Bone marrow (tissue), 2 donors: ENCODE data around the gene PATJ.
"Not testable (repeated sequence)": the region's sequence is repeated elsewhere in the genome, so short reads cannot be mapped to it uniquely, and the experiment has no call there.

Source experiments
- DNase-seq, 2 donors: peaks; one replicate each; lab custom pipeline; 2025; lab: John Stamatoyannopoulos, UW

Gene PATJ

DNA sequence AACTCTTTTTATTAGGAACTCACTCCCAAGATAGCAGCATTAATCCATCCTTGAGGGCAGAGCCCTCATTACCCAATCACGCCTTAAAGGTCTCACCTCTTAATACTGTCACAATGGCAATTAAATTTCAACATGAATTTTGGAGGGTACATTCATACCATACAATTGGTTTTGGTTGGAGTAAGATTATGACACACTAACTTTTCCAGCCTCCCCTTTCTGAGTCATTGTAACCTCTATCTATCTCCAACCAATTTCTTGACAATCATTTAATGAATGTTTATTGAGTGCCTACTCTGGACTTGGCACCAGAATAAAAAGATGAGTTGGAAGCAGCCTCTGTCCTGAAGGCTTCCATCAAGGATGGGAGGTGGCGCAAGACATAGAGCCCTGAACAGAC, 358.2 kb downstream of the PATJ start:
- no peak for DNase-seq

DNA sequence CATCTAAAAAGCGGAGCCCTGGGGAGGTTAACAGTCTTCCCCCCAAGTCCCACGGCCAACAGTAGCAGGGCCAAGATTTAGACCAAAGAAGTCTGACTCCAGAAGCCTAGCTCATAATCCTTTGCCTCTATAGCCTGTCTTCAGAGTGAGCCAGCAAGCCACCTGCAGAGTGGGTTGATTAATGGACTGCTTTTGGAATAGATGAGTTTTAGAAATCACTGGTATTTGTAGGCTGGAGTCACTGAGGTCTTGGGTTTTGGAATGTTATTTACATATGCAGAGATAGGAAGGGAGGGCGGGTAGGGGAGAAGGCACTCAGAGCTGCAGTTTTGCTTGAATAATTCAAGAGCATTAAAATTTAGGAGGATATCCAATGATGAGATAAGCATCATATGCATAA, 361.6 kb downstream of the PATJ start:
- no peak for DNase-seq

DNA sequence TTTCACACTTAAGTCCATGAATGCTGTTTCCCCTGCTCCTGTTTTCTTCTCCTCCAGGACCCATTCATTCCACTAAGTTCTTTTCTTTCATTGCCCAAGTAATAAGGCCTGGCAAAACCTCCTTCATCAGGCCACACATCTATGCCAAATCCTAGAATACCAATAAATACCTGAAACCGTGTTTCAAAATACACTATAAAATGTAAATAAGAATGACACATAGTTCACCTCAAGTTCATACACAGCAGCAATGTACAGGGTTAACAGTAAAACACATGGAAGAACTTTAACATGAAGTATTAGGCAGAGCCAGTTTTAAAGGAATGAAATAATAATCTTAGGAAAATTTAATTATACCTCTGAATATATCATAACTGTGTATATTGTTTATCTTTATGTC, 365.6 kb downstream of the PATJ start:
- no peak for DNase-seq

DNA sequence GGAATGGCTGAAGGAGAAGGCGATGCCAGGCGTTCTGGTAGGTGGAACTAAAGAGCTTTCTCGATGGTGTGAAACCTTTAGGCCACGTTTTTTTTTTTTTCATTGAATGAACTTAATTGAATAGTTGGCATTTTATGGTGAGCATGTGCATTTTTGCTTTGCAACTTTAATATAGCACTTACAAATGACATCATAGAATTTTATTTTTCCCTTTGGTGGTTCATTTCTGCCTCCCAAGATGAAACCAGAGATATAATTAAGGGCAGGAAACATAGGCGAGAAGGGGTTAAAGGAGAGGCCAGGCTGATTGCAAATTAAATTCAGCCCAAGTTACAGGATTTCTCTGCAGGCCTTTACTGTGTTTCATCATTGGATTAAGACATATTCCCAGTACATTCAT, 366.8 kb downstream of the PATJ start:
- DNase-seq = no peak

DNA sequence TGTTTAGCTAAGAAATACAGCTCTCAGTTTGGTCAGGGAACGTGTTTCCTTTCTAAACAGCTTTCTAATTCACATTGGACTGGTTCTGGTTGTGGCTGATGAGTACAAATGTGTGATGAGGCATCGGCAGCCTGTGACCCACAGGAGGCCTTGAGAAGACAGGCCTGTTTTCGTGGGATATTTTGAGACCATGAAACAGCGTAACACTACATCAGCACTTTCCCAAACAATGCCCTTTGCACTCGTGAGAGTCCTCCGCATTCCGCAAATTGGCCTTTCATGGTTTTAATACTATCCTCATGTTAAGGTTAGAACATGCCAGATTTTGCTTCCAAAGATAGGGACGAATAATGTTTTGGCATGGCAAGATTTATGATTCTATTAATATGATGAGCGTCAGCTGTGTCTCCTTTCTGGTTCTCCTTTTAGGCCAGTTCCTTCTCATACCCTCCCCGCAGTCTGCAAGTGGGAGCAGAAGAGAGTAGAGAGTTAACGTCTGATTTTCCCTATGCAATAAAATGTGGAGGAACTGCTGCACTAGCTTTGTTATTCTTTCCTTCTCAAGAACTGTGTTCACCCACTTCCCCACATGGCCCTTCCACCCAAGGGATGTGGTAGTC, 368.0 kb downstream of the PATJ start:
- DNase-seq = no peak

DNA sequence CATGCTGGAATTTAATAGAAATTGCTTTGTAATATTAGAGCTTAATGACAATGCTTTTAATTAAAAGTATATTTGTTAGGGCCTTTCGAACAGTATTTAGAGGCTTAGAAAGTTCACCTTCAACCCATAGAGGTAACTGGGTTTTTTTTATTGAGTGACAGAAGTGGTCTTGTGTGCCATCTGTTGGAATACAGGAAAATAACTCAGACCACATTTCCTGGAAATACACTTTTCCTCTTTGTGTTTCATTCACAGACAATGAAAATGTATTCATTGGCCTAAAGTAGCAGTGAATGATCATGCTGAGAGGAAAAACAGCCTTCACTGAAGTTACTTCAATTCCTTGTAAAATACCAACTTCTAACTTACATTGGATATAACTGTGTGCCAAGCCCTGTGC, 368.8 kb downstream of the PATJ start:
- DNase-seq = no peak

DNA sequence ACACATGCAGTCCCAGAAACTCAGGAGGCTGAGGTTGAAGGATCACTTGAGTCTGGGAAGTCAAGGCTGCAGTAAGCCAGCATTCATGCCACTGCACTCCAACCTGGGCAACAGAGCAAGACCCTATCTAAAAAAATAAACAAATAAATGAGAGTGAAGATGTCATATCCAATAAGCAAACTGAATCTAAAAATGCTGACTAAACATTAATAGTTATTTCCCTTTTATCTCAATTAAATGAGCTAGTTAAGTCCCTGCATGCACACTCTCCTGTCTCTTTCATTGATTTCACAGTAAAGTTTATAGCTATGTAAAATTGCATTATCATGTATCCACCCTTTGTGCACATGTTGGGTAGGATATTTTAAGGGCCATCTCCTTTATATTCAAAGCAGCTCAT, 371.2 kb downstream of the PATJ start:
- no peak for DNase-seq

DNA sequence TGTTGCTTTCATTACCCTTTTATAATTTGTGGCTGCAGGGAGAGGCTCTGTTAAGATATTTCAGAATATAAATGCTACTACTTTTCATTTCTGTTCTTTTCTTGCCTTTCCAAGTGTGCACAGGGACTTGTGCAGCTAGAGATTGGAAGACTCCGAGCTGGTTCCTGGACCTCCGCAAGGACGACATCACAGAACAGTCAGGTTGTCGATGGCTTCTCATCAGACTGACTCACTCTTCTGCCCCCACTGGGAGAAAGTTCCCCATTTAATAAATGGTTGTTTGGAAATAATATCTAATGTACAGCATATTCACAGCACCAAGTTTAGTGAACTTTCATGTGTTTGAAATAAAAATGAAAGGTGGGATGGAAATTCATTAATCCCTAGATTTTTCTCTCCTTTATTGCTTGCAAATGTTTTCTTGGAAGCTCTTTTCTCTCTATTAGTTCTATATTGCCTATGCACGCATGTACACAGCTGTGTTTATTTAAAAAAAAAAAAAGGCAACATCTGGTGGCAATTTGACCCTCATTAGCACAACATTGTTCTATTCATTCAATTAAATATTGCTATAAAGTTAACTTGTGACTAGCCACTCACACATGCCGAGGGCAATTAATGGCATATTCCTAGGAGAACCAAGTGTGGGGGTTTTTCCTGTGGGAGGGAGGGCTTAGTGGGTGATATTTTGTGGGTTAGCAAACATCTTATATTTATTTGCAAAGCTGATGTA, 374.9 kb downstream of the PATJ start:
- DNase-seq = no peak

DNA sequence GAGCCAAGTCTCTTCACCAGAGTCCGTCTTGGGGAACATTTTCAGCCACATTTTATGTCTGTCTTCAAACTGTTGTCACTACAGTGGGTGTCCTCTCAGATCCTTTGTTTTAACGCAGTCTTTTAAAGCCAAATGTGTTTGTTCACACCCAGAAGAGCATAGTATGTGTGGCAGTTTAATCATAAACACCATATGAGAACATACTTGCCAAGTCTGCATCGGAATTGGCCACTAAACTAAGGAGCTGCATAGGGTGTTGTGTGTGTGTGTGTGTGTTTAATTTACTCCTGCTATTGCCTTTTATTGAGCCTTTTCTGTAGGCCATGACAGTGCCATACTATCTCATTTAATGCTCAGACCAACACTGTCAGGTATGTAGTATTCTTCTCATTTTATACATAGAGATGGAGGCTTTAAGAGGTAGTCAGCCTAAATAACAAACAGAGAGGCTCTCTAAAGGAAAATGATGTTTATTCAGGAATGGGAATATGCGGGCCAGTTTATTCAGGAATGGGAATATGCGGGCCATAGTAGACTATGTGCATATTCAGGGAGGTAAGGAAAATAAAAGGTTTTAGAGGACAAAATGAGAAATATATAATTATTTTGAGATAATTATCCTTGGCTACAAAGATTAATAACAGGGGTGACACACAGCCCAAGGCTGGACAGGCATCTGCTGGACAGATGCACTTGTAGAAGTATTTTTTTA, 384.5 kb downstream of the PATJ start:
- DNase-seq = no peak

DNA sequence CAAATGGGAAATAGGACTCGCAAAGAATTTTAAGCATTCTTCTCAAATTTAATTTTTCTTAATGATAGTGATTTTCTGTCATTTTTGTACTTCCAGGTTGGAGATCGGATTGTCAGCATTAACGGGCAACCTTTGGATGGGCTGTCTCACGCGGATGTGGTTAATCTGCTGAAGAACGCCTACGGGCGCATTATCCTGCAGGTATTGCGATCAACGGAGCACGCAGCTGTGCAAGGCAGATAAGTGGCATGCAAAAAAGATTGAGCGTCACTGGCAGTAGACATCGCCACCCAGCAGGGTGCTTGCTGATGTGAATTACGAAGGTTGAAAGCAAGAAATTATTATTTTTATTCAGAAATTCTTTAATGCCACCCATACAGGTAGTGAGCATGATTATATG, 386.5 kb downstream of the PATJ start:
- DNase-seq = no peak

DNA sequence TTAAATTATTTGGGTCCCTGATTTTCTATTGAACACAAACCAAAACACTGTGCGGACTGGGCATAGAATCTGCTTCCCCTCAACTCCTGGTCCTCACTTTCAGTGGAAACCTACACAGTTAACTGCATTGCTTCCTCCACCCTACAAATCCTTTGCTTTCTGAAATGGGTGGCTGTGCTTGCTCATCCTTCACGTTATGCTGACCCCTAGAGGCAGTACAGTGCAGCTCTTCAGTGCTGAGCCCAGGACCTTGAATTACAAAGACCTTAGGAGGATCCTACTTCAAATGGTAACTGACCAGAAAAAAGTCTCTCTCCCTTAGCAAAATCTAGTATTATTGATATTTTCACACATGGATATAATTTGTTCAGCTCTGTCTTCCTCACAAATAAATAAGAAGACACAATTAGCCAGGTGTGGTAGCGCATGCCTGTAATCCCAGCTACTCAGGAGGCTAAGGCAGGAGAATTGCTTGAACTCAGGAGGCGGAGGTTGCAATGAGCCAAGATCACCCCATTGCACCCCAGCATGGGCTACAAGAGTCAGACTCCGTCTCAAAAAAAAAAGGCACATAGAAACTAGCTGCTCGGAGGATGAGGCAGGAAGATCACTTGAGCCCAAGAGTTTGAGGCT, 388.9 kb downstream of the PATJ start:
- DNase-seq = peak in 1 of 2 donors; percentile 15

DNA sequence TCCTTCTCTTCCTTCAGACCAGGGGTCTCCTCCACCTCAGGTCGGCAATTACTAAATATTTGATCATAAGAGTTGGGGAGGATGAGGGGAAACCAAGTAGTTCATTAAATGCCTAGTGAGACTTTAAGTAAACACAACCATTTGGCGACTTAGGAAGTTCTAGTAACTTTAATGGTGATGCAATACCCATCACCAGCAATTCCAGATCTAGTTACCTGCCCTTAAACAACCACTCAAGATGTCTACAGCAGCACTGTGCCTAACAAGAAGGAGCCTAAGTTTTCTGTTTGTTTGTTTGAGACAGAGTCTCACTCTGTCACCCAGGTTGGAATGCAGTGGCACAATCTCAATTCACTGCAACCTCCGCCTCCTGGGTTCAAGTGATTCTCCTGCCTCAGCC, 395.7 kb downstream of the PATJ start:
- no peak for DNase-seq

DNA sequence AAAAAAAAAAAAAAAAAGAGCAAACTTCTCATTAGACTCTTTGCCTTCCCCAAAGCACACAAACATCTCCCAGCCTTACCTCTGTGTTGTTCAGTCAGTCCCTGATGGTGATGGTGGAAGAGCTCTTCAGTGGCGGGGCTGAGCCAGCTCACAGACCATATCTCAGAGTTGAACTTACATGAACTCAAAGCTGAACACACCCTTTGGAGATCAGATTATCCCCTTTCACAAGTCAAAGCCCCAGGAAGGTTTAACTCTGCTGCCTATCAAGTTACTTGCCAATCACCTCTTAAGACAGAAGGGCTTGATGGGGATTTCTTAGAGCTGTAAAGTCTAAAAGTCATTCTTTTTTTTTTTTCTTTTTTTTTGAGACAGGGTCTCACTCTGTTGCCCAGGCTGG, 397.1 kb downstream of the PATJ start:
- no peak for DNase-seq

DNA sequence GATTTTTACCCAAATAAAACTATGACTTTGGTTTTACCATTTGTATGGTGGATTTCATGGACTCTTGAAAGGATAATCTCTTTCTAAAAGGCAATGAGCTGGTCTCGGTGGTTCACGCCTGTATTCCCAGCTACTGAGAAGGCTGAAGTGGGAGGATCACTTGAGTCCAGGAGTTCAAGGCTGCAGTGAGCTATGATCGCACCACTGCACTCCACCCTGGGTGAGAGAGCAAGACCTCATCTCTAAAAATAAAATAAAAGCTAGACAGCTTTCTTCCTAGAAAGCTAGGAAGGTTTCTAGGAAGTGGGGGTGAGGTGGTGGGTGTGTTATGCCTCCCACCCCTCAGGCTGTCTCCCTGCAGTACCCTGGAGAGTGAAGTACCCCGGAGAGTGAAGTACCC, 398.4 kb downstream of the PATJ start:
- DNase-seq = no peak

DNA sequence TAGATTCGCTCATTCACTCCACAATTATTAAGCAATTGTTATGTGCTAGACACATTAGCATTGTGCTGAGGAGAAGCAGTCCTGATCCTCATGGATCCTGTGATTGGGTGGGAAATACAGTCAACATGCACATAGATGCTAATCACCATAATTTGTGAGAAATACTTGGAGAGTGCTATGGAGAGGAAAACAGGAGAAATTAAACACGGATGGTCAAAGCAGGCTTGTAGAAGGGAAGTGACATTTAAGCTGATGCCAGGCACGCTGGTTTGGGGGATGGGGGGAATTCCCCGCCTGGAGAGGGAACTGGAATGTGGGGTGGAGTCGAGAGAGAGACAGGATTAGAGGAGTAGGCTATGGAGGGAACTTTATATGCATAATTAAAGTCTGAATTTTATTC, 400.2 kb downstream of the PATJ start:
- no peak for DNase-seq

DNA sequence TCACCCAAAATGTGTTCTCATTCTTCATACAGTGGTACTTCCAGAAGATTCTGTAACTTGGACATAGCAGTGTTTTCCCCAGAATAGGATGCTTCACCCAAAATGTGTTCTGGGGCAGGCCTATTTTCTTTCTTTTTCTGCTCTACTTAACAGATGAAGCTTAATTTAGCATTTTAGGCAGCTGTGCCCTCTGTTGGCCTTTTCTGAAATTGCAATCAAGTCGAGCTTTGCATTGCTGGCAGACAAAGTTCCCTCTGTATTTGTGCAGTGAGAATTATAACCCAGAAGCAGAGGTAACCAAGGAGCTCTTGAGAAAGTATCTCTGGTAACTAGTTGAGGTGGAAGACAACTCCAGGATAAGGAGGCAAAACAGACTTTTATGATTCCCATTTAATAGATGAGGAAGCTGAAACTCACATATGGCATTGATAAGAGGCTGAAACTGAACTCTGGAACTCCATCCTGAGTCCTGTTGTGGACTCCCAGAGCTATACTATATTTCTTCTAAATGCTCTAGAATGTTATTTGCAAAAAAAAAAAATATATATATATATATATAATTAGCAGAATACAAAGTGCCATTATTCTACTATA, 402.1 kb downstream of the PATJ start:
- no peak for DNase-seq

DNA sequence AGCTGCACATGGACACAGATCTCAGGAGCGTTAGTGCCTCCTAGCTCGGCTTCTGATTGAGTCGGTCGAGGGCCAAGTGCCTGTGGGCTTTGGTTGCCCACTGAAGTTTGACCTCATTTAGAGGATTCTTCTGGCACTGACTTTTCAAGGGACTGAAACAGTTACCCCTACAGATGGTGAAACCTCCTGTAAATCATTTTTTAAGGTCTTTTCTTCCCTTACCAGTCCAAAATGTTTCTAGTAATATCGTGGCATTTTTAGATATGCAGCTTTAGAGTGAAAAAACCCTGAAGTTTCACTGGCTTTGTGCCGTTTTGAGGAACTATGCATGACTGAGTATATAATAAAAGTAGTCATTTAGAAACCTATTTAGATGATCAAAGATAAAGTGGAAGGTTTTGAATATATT, 417.7 kb downstream of the PATJ start:
- DNase-seq = no peak

DNA sequence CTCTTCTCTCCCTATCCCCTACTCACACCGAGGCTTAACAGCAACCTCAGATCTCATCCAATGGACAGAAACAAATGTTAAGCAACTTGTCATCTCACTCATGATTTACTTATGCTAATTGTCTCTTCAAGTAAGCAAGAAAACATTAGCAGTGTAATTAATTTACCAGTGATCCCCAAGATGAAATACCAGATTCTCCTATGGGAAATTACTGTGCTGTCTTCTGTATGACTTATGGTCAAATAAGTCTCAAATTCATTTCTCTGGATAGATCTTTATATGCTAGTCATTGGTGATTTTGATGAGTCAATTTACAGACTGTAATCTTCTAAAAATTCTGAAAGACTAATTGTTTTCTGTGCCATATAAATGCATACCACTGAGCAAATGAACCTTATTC, 419.4 kb downstream of the PATJ start:
- DNase-seq = no peak

DNA sequence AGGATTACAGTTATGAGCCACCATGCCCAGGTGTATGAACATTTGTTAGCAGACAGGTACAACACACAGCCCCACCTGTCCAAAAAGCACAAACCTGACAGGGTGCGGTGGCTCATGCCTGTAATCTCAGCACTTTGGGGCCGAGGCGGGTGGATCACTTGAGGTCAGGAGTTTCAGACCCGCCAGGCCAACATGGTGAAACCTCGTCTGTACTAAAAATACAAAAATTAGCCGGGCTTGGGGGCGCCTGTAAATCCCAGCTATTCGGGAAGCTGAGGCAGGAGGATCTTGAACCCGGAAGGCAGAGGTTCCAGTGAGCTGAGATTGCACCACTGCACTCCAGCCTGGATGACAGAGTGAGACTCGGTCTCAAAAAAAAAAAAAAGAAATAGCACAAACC, 428.1 kb downstream of the PATJ start:
- not testable (repeated sequence) for DNase-seq

DNA sequence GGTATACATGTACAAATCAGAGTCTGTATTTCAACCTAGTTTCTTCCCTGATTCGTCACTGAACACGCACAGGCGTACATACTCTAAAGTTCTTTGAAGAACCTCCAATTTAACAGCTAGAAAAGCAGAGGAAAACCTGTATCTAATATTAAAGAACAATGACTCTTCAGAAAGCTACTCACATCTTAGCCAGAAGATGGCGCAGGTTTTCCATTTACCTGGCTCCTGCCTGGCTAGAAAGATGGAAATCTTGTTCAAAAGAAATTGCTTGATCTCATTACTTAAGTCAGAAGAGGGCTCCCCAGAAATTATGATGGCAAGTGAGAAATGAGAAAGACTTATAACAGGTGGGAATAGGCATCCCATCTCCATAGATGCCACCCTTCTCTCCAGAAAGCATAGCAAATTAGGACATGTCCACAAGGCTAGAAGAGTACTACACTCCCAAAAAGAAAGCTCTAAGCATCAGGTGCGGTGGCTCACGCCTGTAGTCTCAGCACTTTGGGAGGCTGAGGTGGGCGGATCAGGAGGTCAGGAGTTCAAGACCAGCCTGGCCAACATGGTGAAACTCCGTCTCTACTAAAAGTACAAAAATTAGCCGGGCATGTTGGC, 433.4 kb downstream of the PATJ start:
- DNase-seq = peak in 1 of 2 donors; percentile 4

DNA sequence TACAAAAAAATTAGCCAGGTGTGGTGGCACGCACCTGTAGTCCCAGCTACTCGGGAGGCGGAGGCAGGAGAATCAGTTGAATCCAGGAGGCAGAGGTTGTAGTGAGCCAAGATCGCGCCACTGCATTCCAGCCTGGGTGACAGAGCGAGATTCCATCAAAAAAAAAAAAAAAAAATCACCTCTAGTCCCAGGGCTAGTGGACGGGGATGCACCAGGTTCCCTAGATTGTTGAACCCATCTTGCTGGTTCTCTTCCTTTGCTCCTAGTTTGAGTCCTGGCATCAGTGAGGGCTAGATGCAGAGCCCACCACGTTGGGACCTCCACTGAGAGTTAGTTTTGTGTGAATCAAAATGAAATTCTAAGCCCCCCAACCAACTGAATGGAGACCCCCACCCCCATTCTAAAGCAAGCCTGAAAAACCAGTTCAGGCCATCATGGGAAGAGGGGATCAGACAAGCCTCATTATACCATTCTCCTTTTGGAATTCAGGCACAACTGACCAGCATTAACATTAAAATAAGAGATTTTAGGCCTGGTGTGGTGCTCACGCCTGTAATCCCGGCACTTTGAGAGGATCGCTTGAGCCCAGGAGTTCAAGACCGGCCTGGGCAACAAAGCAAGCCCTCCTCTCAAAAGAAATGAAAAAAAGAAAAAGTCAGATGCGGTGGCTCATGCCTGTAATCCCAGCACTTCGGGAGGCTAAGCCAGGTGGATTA, 434.5 kb downstream of the PATJ start:
- DNase-seq = no peak
